Renal cortical epithelial cell (primary cell): ENCODE results near the gene INPP4B. TPM values are rescaled to one million over a fixed set of nuclear protein-coding genes. Genes with fewer than 3 reads are reported as not detected.

Source experiments
- DNase-seq: peaks from one replicate; pipeline ENCODE4 v3.0.0-alpha.2; 2011; ENCODE audit warnings: low read depth
- total RNA-seq: library from RNA; depleted of rRNA; stranded (reverse); fragments of >200 nt; gene quantifications from 2 replicates; pipeline ENCODE4 v1.2.3, GENCODE V29; 2014

The INPP4B gene
- total RNA-seq, 1 donor from 2014 or later: 16.6 TPM

DNA sequence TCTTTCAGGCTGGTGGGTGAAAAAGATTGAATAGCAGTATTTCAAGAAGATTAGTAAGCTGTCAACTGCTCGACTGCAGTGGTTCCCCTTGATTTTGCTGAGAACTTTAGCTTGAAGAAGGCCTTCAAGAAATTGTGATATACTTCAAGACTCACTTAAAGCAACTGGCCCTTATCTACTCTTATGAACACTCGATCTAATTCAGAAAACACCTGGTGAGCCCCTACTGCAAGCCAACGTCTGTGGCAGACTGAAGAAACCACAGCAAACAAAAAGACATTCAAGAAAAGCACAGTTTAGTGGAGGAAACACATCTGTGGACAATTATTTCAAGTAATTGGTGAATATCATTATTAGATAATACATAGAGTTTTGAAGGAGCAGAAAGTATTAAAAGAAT is 119.0 kb downstream of the INPP4B start:
- no peak for DNase-seq

GRCh38 chr4:142725886-142726285 is 120.2 kb downstream of the INPP4B start:
- DNase-seq: no peak

DNA sequence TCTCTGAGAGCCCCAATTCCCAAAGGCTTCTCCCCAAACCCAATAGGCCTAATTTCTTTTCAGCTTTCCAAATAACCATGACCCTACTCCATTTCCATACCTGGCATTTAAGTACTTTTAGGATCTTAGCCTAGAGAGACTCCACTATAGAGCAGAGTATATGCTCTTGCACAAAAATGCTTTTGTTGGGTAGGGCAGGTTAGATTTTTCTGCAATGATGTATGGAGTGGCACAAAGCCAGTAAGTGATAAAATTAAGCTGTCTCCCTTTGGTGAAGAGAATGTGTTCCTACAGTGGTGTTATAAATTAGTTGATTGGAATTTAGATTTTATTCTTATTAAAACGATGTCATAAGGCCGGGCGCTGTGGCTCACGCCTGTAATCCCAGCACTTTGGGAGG is 124.9 kb downstream of the INPP4B start:
- no peak for DNase-seq

DNA sequence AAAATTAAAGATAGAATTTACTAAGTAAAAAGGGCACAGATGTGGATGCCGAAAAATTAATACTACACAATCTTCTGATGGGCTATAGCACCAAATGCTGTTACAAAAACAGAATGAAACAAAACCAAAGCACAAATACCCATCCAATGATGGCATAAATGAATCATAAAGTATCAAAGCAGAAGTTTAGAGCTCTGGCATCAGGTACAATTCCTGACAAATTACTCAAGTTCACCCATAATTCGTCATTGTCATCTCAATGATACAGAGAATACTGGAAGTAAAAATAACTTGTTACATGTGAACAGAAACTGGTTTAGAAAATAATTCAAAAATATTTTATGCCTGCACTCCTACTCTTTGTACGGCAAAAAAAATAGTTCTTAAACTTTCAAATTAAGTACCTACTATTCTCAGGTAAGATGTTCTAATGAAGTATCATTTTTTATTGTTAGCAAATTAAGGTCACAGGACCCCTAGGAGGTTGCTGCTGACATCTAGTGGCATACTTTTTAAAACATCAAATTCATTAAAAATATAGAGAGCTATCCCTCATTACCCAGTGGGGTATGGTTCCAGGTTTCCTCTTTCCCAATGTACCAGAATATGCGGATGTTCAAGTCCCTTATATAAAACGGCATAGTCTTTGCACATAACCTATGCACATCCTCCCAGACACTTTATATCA is 126.1 kb downstream of the INPP4B start:
- peak; percentile 27 for DNase-seq

- DNase-seq: no peak
Observed at GRCh38 chr4:142718981-142719380, 127.1 kb downstream of the INPP4B start.

DNA sequence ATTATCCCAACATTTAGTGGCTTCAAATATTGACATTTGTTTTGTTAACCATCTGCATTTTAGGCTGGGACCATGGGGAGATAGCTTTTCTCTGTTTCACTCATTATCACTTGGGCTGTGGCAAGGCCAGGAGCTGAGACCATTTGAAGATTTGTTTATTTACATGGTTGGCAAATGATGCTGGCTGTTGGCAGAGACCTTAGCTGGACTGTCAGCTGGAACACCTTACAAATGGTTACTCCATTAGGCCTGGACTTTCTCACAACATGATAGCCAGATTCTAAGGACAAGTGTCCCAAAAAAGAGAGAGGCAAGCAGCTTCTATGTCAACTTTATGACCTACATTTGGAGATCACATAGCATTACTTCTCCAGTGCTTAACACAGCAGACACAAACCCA is 130.4 kb downstream of the INPP4B start:
- no peak for DNase-seq

- DNase-seq: no peak
Observed at GRCh38 chr4:142713282-142714030, 132.6 kb downstream of the INPP4B start.

- DNase-seq: no peak
Observed at GRCh38 chr4:142708231-142708630, 137.9 kb downstream of the INPP4B start.

GRCh38 chr4:142707401-142707800 is 138.7 kb downstream of the INPP4B start:
- no peak for DNase-seq

DNA sequence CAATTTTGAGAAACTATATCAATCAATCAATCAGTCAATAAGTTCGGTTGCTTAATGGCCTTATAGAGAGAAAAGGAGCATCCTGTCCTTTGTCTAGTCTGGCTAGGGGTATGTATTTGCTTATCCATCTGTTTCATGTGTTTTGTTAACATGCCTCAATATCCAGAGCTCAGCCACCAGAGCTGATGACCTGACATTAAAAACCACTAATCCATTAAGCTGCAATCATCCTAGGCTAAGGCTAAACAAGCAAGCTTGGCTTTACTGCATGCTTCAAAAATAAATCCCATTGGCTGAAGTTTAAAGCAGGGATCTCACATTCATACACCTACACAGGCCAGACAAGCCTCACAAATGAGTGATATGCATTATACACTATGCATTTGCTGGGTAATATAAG is 139.7 kb downstream of the INPP4B start:
- DNase-seq: no peak

GRCh38 chr4:142705820-142706219 is 140.3 kb downstream of the INPP4B start:
- DNase-seq: no peak

- DNase-seq: no peak
Observed at GRCh38 chr4:142703694-142704309, 142.3 kb downstream of the INPP4B start.

DNA sequence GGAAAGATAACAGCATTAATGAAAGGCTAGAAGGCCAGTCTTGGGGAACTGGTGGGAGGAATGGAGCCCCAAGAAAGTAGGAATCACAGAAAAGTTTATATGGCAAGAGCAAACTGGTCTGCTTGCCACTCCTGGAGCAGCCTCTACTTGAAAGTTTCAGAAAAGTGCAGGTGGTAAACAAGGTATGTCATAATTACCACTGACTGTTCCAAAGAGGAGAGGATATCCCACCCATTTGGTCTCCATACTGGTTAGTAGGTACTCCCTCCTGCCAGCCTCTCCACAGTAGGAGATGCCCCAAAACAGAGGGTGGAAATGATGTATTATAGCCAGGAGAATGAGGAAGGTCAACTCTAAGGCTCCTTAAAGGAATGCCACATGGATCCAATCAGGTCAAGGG is 145.1 kb downstream of the INPP4B start:
- DNase-seq: no peak

- no peak for DNase-seq
Observed at GRCh38 chr4:142700531-142700930, 145.6 kb downstream of the INPP4B start.

DNA sequence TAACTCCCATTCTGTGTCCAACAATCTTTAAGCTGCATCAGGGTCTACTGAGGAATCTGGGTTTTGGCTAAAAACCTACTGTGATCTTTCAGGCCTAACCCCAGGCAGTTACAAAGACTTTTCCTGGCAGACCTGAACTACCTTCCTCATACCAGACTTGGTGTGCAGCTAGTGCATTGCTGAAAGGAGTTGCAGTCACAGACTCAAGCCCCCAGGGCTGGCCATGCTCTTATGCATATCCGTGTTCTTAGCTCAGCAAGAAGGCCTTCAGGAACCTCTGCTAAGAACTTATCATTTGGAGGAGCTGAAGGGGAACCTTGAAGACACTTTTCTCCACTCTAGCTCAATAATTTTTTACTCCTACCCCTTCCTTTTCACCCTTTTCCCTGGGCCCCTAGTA is 147.5 kb downstream of the INPP4B start:
- DNase-seq: peak; percentile 7

DNA sequence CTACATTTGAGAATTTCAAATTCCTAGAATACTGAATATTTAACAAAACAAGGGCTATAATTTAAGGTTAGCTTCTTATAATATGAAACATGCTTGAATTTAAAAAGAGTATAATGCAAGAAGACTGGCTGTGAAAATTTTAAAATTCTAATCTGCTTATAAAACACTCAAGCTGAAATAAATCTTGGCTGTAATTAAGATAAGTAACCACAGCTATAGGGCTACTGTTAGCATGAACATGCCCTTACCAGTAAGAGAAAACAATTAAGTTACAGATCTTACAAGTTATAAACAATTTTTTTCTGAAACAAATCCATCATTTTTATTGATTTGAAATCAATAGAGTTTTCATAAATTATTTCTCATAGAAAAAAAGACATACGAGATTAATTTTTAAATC is 148.2 kb downstream of the INPP4B start:
- no peak for DNase-seq

GRCh38 chr4:142697320-142697719 is 148.8 kb downstream of the INPP4B start:
- no peak for DNase-seq

GRCh38 chr4:142696334-142697122 is 149.6 kb downstream of the INPP4B start:
- no peak for DNase-seq

DNA sequence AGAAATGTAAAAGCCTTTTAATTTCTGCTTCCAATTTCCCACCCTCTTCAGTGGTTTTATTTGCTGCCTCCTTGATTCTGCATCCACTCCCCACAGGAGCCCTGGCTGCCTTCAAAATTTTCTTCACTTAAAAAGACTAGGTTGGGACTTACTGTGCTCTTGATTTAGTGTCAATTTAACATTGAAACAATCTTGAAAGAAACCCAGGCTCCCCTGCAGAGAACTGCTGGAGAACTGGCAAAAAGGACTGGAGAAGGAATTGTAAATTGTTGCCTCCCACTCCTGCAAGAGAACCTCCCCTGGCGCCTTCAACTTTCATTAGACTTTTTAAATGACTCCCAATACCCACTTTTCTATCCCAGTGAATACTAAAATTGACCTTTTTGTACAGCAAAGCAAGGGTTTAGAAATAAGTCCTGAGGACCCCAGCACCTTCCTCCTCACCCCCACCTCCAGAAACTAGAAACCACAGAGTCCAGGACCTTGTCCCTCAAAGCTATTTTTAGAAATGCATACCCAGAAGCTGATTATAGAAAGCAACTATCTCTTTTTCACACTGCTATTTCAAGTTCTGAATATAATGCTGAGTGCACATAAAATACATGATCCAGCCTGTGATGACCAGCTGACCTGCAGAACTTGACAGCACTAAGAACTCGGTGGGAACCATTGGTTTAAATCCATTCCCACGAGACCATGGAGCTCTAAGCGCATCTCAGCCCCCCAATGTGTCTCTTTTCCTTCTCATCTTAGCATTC is 155.5 kb downstream of the INPP4B start:
- no peak for DNase-seq

DNA sequence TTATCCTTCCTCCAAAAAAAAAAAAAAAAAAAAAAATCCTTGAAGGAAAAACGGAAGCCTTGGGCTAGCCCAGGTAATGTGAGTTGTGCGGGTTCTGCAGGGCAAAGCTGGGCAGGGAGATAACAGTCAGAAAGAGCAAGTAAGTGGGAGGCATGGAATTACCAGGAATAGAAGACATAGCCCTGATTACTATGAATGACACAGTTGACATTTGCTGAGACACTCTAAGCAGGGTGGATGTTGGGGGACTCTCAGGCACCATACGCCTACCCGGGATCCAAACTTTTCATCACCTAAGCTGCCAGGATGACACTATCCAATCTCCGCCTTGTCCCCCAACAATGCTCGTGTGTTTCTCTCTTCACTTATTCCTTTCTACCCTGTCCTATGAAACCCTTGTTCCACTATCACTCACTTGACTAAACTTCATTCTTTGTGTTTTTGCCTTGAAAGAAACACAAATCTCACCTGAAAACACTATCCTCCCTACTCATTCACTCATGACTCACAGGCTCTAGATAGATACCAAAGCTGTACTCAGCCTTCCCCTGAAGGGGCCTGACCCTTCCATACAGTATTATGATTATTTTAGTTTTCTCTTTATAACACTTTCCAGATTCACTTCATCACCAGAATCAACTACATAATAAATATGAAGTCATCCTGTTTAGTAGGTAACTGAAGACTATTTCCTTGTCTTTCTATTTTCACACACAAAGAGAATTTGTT is 158.4 kb downstream of the INPP4B start:
- DNase-seq: no peak

DNA sequence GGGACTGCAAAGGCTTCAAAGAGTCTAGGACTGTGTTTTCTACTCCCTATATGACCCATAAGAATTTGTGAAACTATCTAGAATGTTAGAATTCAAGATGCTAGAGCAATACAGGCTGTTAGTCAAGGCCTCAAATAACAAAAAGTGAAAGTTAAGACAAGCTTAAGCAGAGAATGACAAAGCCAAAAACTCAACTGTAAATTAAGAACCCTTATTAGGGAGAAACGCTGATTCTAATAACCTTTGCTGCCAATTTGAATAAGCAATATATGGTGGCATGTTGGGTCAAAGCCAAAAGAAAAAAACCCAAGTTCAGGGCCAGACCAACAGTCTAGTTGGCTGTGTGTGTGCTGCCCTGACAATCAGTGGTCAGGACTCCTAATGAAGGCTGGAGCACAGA is 160.0 kb downstream of the INPP4B start:
- DNase-seq: no peak
